HEK293 (cell line): ENCODE measurements around the gene ZNF692.

Source experiments
- CTCF ChIA-PET: fragments of 350-600 bp; formaldehyde crosslinking; extraction: SDS; loops from one replicate; lab custom pipeline; 2021; ENCODE audit warnings: antibody characterized with exemption; lab: Yijun Ruan, JAX
- POLR2A ChIA-PET: fragments of 300-600 bp; formaldehyde crosslinking; extraction: SDS; loops from one replicate; lab custom pipeline; 2020; ENCODE audit warnings: antibody characterized with exemption, inconsistent platforms; lab: Yijun Ruan, JAX
- H3K27ac ChIP-seq: fragments of 200-500 bp; sonication (Bioruptor generic); 2 replicates; pipeline ENCODE4 v1.5.1; 2014; ENCODE audit warnings: low read depth, low read length, control low read depth, inconsistent platforms; ENCODE audit errors: extremely low read depth
- H3K36me3 ChIP-seq, 2 experiments: fragments of 200-500 bp in 1 of 2; sonication (Bioruptor generic) in 1 of 2; 1 replicate in 1 of 2; 2 replicates in 1 of 2; pipeline ENCODE4 v1.5.1; 2014 to 2017; ENCODE audit warnings: inconsistent platforms in 2 of 2, low read length in 2 of 2; ENCODE audit not compliant: control insufficient read depth in 2 of 2, insufficient read depth in 1 of 2
- H3K4me1 ChIP-seq: fragments of 200-500 bp; sonication (Bioruptor generic); 2 replicates; pipeline ENCODE4 v1.5.1; 2014; ENCODE audit warnings: mild to moderate bottlenecking, low read length, inconsistent platforms; ENCODE audit not compliant: control insufficient read depth, insufficient read depth
- H3K4me3 ChIP-seq: 2 replicates; pipeline ENCODE4 v1.5.1; 2011; ENCODE audit warnings: low read depth, mild to moderate bottlenecking, control low read depth, low read length, moderate library complexity
- H3K9me3 ChIP-seq: fragments of 200-500 bp; sonication (Bioruptor generic); 2 replicates; pipeline ENCODE4 v1.5.1; 2014; ENCODE audit warnings: low read depth, low read length, inconsistent platforms; ENCODE audit not compliant: control insufficient read depth, insufficient read depth
- BCL11A ChIP-seq: fragments of 450-650 bp; formaldehyde crosslinking; IDR thresholded peaks from 2 replicates; pipeline ENCODE4 v1.5.1; 2016; ENCODE audit warnings: low read depth, missing biosample characterization, missing genetic modification characterization
- CTCF ChIP-seq: fragments of 450-650 bp; formaldehyde crosslinking; IDR thresholded peaks from 2 replicates; pipeline ENCODE4 v1.5.1; 2016; ENCODE audit warnings: missing biosample characterization, missing genetic modification characterization
- GLIS1 ChIP-seq: fragments of 450-650 bp; formaldehyde crosslinking; IDR thresholded peaks from 2 replicates; pipeline ENCODE4 v1.5.1; 2016; ENCODE audit warnings: missing biosample characterization, missing genetic modification characterization
- HOXD13 ChIP-seq: sonication (generic); formaldehyde crosslinking; IDR thresholded peaks from 2 replicates; pipeline ENCODE4 v1.8.0; 2022; ENCODE audit warnings: missing genetic modification reagents, borderline replicate concordance
- PRDM2 ChIP-seq: fragments of 450-650 bp; formaldehyde crosslinking; IDR thresholded peaks from 2 replicates; pipeline ENCODE4 v1.5.1; 2016; ENCODE audit warnings: missing biosample characterization, missing genetic modification characterization, borderline replicate concordance
- REST ChIP-seq: fragments of 450-650 bp; formaldehyde crosslinking; IDR thresholded peaks from 2 replicates; pipeline ENCODE4 v1.5.1; 2016; ENCODE audit warnings: missing biosample characterization, missing genetic modification characterization
- SALL2 ChIP-seq: fragments of 450-650 bp; formaldehyde crosslinking; IDR thresholded peaks from 2 replicates; pipeline ENCODE4 v1.5.0; 2017; ENCODE audit warnings: missing biosample characterization, mild to moderate bottlenecking, missing genetic modification characterization, borderline replicate concordance
- SCRT2 ChIP-seq: fragments of 450-650 bp; formaldehyde crosslinking; IDR thresholded peaks from 2 replicates; pipeline ENCODE4 v1.5.1; 2016; ENCODE audit warnings: missing biosample characterization, missing genetic modification characterization
- SP2 ChIP-seq: fragments of 450-650 bp; formaldehyde crosslinking; IDR thresholded peaks from 2 replicates; pipeline ENCODE4 v1.5.1; 2016; ENCODE audit warnings: missing biosample characterization, missing genetic modification characterization
- ZFHX2 ChIP-seq: fragments of 450-650 bp; formaldehyde crosslinking; conservative IDR thresholded peaks from 2 replicates; pipeline ENCODE4 v1.5.1; 2016; ENCODE audit warnings: missing biosample characterization, missing genetic modification characterization
- ZNF114 ChIP-seq: fragments of 450-650 bp; formaldehyde crosslinking; IDR thresholded peaks from 2 replicates; pipeline ENCODE4 v1.5.0; 2017; ENCODE audit warnings: missing biosample characterization, missing genetic modification characterization
- ZNF132 ChIP-seq: fragments of 450-650 bp; formaldehyde crosslinking; IDR thresholded peaks from 2 replicates; pipeline ENCODE4 v1.5.1; 2017; ENCODE audit warnings: missing biosample characterization, missing genetic modification characterization, borderline replicate concordance
- ZNF174 ChIP-seq: fragments of 450-650 bp; formaldehyde crosslinking; IDR thresholded peaks from 2 replicates; pipeline ENCODE4 v1.5.0; 2017; ENCODE audit warnings: missing biosample characterization, mild to moderate bottlenecking, missing genetic modification characterization
- ZNF518A ChIP-seq: fragments of 450-650 bp; formaldehyde crosslinking; conservative IDR thresholded peaks from 2 replicates; pipeline ENCODE4 v1.5.1; 2016; ENCODE audit warnings: low read depth, missing biosample characterization, missing genetic modification characterization
- ZNF529 ChIP-seq: fragments of 450-650 bp; formaldehyde crosslinking; IDR thresholded peaks from 2 replicates; pipeline ENCODE4 v1.5.1; 2017; ENCODE audit warnings: missing genetic modification characterization, missing biosample characterization; ENCODE audit not compliant: insufficient replicate concordance
- ZNF621 ChIP-seq: fragments of 450-650 bp; formaldehyde crosslinking; IDR thresholded peaks from 2 replicates; pipeline ENCODE4 v1.5.1; 2017; ENCODE audit warnings: missing biosample characterization, missing genetic modification characterization
- ZNF623 ChIP-seq: fragments of 450-650 bp; formaldehyde crosslinking; IDR thresholded peaks from 2 replicates; pipeline ENCODE4 v1.5.1; 2016; ENCODE audit warnings: missing biosample characterization, missing genetic modification characterization
- ZNF654 ChIP-seq: fragments of 450-650 bp; formaldehyde crosslinking; IDR thresholded peaks from 2 replicates; pipeline ENCODE4 v1.5.1; 2016; ENCODE audit warnings: low read depth, missing biosample characterization, missing genetic modification characterization
- ZNF658 ChIP-seq: fragments of 450-650 bp; formaldehyde crosslinking; IDR thresholded peaks from 2 replicates; pipeline ENCODE4; 2016; ENCODE audit warnings: missing biosample characterization, missing genetic modification characterization

Gene ZNF692

GRCh38 chr1:248802454-248802853, 56.4 kb downstream of the ZNF692 start:
- Histone ChIP-seq H3K4me3 (no peak overlapping the region), H3K27ac (no peak overlapping the region)
- POLR2A ChIA-PET = no interaction called here
- TF ChIP-seq ZNF529 (tag by site-specific recombination) (no peak), REST (no peak), BCL11A (tag by site-specific recombination) (no peak), ZNF132 (tag by site-specific recombination) (no peak), SP2 (tag by site-specific recombination) (no peak), ZNF174 (no peak), ZNF518A (tag by site-specific recombination) (no peak), CTCF (tag by site-specific recombination) (no peak), ZNF623 (tag by site-specific recombination) (no peak)
- TF ChIP-seq, all 188 proteins: peak for 0
- Histone ChIP-seq H3K9me3 (no peaks in the 10 kb centered on the region), H3K4me1 (no peaks in the 10 kb centered on the region), H3K36me3 (no peaks in the 10 kb centered on the region)
- CTCF ChIA-PET = no interaction called here

- Histone ChIP-seq H3K4me1 (no peaks in the 10 kb centered on the region), H3K27ac (no peak overlapping the region), H3K36me3 (no peaks in the 10 kb centered on the region), H3K9me3 (no peaks in the 10 kb centered on the region), H3K4me3 (no peak overlapping the region)
- POLR2A ChIA-PET = no interaction called here
- CTCF ChIA-PET = interaction anchor here (0.6 kb wide), 1 partner anchor 8 kb away, joined by 3 read pairs; no protein-coding TSS in a partner anchor
- TF ChIP-seq SCRT2 (tag by site-specific recombination) (no peak), PRDM2 (tag by site-specific recombination) (no peak), ZNF114 (tag by site-specific recombination) (no peak), SALL2 (no peak), ZNF658 (no peak), ZFHX2 (tag by site-specific recombination) (no peak), HOXD13 (CRISPR knock-in tag) (no peak), ZNF132 (tag by site-specific recombination) (no peak), GLIS1 (tag by site-specific recombination) (no peak), ZNF621 (tag by site-specific recombination) (no peak), ZNF654 (tag by site-specific recombination) (no peak)
Observed at GRCh38 chr1:248800459-248800858, 58.4 kb downstream of the ZNF692 start.
